SH-SY5Y (cell line): ENCODE results near the gene OS9.

ENCODE experiments used
- GATA2 ChIP-seq: IDR thresholded peaks from 2 replicates; pipeline ENCODE4 v1.6.1; 2011; ENCODE audit warnings: mild to moderate bottlenecking, low read depth, low read length
- GATA3 ChIP-seq: IDR thresholded peaks from 2 replicates; pipeline ENCODE4 v1.6.1; 2011; ENCODE audit warnings: low read depth, mild to moderate bottlenecking, low read length, moderate library complexity

DNA sequence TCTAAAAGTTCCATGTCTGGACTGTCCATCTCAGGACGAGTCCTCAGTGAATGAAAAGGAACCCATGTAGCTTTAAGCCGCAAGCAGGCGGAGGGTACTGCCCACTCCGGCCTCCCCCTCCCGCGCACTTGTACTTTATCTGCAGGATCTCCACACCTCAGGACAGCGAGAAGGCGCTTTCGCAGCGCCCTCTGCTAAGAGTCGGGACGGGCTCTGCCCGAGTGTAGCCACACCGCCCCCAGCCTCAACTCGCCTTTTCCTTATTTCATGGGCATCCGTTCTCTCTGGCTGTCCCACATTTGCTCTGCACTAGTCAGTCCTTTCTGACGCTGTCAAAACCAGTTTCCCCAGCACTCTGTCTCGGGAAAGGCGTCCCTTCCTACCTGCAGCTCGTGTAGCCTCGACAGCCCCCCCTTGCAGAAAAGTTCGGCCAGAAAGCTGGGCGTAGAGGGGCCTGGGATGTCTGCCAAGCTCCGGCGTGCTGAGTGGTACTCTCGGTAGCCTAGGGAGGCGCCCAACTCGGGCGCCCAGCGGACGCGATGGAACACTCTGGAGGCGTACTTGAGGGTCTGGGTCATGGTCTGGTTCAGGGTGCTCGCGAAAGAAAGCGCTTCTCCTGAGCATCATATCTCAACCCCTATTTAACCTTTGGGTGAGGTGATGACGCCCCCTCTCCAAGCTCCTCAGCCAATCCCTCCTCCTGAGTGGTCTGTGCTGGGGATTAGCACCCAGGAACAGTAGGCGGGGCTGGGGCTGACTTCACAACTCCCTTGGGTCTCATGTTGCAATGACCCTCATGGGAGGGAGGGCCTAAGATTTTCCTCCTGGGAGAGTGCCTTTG lies 72.8 kb downstream of the OS9 start, which contains the start of gene CYP27B1:
- TF ChIP-seq GATA3: no peak
- peak; percentile 85 for TF ChIP-seq GATA2
